Chondrocyte (in vitro differentiated cells): ENCODE results near the gene PCDHGC3. TPM values are rescaled to one million over a fixed set of nuclear protein-coding genes. Genes with fewer than 3 reads are reported as not detected.
A peak's percentile ranks its signal among the peaks of the same experiment; 100 is the strongest.

Experiments used
- DNase-seq: peaks from one replicate; pipeline ENCODE4 v3.0.0; 2021; ENCODE audit warnings: mixed read lengths, low spot score
- H3K27ac Mint-ChIP-seq: one replicate; pipeline ENCODE4 v1.8.0; 2021; ENCODE audit warnings: mild to moderate bottlenecking, moderate library complexity, mixed read lengths; ENCODE audit not compliant: unreplicated experiment
- H3K27me3 Mint-ChIP-seq: 2 replicates; pipeline ENCODE4 v1.8.0; 2021; ENCODE audit warnings: low read depth, mixed read lengths
- H3K36me3 Mint-ChIP-seq: 2 replicates; pipeline ENCODE4 v1.8.0; 2021; ENCODE audit warnings: low read depth, mixed read lengths
- H3K4me1 Mint-ChIP-seq: 2 replicates; pipeline ENCODE4 v1.8.0; 2021; ENCODE audit warnings: low read depth, mild to moderate bottlenecking, mixed read lengths
- H3K4me3 Mint-ChIP-seq: one replicate; pipeline ENCODE4 v1.8.0; 2021; ENCODE audit warnings: mild to moderate bottlenecking, moderate library complexity, mixed read lengths; ENCODE audit not compliant: unreplicated experiment
- H3K9me3 Mint-ChIP-seq: 2 replicates; pipeline ENCODE4 v1.8.0; 2021; ENCODE audit warnings: low read depth, mixed read lengths
- CTCF ChIP-seq: fragments of 200-600 bp; sonication (generic); IDR thresholded peaks from 2 replicates; pipeline ENCODE4 v1.5.0; 2021; ENCODE audit warnings: antibody characterized with exemption, mild to moderate bottlenecking, moderate library complexity
- total RNA-seq: library from RNA; stranded (reverse); gene quantifications from 3 replicates; pipeline ENCODE4 v1.2.1, GENCODE V29; 2021

PCDHGC3 gene
- total RNA-seq, 1 donor from 2014 or later, result 90.8 TPM

GRCh38 chr5:141524604-141525597 is 49.1 kb downstream of the PCDHGC3 start:
- peak; percentile 100 for TF ChIP-seq CTCF
- Mint-ChIP-seq H3K27ac (peak overlapping the region; percentile 99), H3K36me3 (peaks cover 12% of the 10 kb centered on the region), H3K9me3 (no peaks in the 10 kb centered on the region), H3K4me3 (peak overlapping the region; percentile 50), H3K4me1 (peaks cover 78% of the 10 kb centered on the region), H3K27me3 (no peaks in the 10 kb centered on the region)
- no peak for DNase-seq

GRCh38 chr5:141525653-141526052 is 49.9 kb downstream of the PCDHGC3 start:
- H3K4me1 Mint-ChIP-seq, result peaks cover 70% of the 10 kb centered on the region
- peak overlapping the region; percentile 50 for H3K4me3 Mint-ChIP-seq
- H3K27ac Mint-ChIP-seq, result peak overlapping the region; percentile 99

GRCh38 chr5:141527426-141527825 is 51.7 kb downstream of the PCDHGC3 start:
- TF ChIP-seq CTCF, result no peak
- peaks cover 12% of the 10 kb centered on the region for H3K36me3 Mint-ChIP-seq
- H3K9me3 Mint-ChIP-seq, result no peaks in the 10 kb centered on the region
- no peaks in the 10 kb centered on the region for H3K27me3 Mint-ChIP-seq
- H3K4me3 Mint-ChIP-seq, result no peak overlapping the region
- H3K4me1 Mint-ChIP-seq, result peaks cover 53% of the 10 kb centered on the region
- no peak for DNase-seq
- no peak overlapping the region for H3K27ac Mint-ChIP-seq

More at GRCh38 chr5:141525653-141526052, 49.9 kb downstream of the PCDHGC3 start:
- H3K27me3 Mint-ChIP-seq, result no peaks in the 10 kb centered on the region
- no peaks in the 10 kb centered on the region for H3K9me3 Mint-ChIP-seq
- DNase-seq, result no peak
- no peak for TF ChIP-seq CTCF
- peaks cover 12% of the 10 kb centered on the region for H3K36me3 Mint-ChIP-seq

Other genes with a start within 250 kb of the PCDHGC3 start
- 1.7 to 4.3 TPM (median 1.9 TPM) in 3 replicates for gene PCDHB15, start 230.6 kb upstream of the PCDHGC3 start, total RNA-seq
- 0.15 to 0.48 TPM (median 0.41 TPM) in 3 replicates for gene SLC25A2, start 171.9 kb upstream of the PCDHGC3 start, total RNA-seq
- 66.4 to 73.3 TPM (median 69.7 TPM) in 3 replicates for gene TAF7, start 155.2 kb upstream of the PCDHGC3 start, total RNA-seq
- 0.10 to 0.23 TPM (median 0.15 TPM) in 3 replicates for gene PCDHGA1, start 145.5 kb upstream of the PCDHGC3 start, total RNA-seq
- 0.19 to 0.30 TPM (median 0.23 TPM) in 3 replicates for gene PCDHGA2, start 137.2 kb upstream of the PCDHGC3 start, total RNA-seq
- 0.12 to 0.51 TPM (median 0.28 TPM) in 3 replicates for gene PCDHGA3, start 132.1 kb upstream of the PCDHGC3 start, total RNA-seq
- 2.4 to 2.7 TPM (median 2.7 TPM) in 3 replicates for gene PCDHGB1, start 125.9 kb upstream of the PCDHGC3 start, total RNA-seq
- 0.72 to 1.4 TPM (median 0.94 TPM) in 3 replicates for gene PCDHGA4, start 120.9 kb upstream of the PCDHGC3 start, total RNA-seq
- gene PCDHGB2, start 116.0 kb upstream of the PCDHGC3 start, total RNA-seq, result 0.95 to 1.8 TPM (median 1.0 TPM) in 3 replicates
- 0.15 to 0.48 TPM (median 0.27 TPM) in 3 replicates for gene PCDHGA5, start 111.8 kb upstream of the PCDHGC3 start, total RNA-seq
- gene PCDHGB3, start 105.7 kb upstream of the PCDHGC3 start, total RNA-seq, result 0.21 to 0.36 TPM (median 0.30 TPM) in 3 replicates
- gene PCDHGA6, start 102.1 kb upstream of the PCDHGC3 start, total RNA-seq, result 0.38 to 0.65 TPM (median 0.45 TPM) in 3 replicates
- 0.17 to 0.31 TPM (median 0.28 TPM) in 3 replicates for gene PCDHGA7, start 93.2 kb upstream of the PCDHGC3 start, total RNA-seq
- 12.6 to 14.2 TPM (median 14.2 TPM) in 3 replicates for gene PCDHGB4, start 88.3 kb upstream of the PCDHGC3 start, total RNA-seq
- 0.47 to 0.59 TPM (median 0.51 TPM) in 3 replicates for gene PCDHGA8, start 83.3 kb upstream of the PCDHGC3 start, total RNA-seq
- 1.0 to 1.6 TPM (median 1.1 TPM) in 3 replicates for gene PCDHGB5, start 78.0 kb upstream of the PCDHGC3 start, total RNA-seq
- gene PCDHGA9, start 73.2 kb upstream of the PCDHGC3 start, total RNA-seq, result 0.97 to 3.6 TPM (median 1.4 TPM) in 3 replicates
- gene PCDHGB6, start 67.9 kb upstream of the PCDHGC3 start, total RNA-seq, result 52.4 to 64.2 TPM (median 56.8 TPM) in 3 replicates
- gene PCDHGA10, start 63.0 kb upstream of the PCDHGC3 start, total RNA-seq, result 14.9 to 17.4 TPM (median 15.8 TPM) in 3 replicates
- gene PCDHGB7, start 58.3 kb upstream of the PCDHGC3 start, total RNA-seq, result 3.5 to 5.4 TPM (median 4.3 TPM) in 3 replicates
- gene PCDHGA11, start 54.9 kb upstream of the PCDHGC3 start, total RNA-seq, result 1.3 to 2.4 TPM (median 1.4 TPM) in 3 replicates
- 0.64 to 2.2 TPM (median 0.75 TPM) in 3 replicates for gene PCDHGA12, start 45.5 kb upstream of the PCDHGC3 start, total RNA-seq
- 0.72 to 1.8 TPM (median 1.1 TPM) in 3 replicates for gene PCDHGC4, start 9.1 kb downstream of the PCDHGC3 start, total RNA-seq
- 1.7 to 3.6 TPM (median 2.0 TPM) in 3 replicates for gene PCDHGC5, start 13.1 kb downstream of the PCDHGC3 start, total RNA-seq
- 44.1 to 56.2 TPM (median 44.9 TPM) in 3 replicates for gene DIAPH1, start 143.0 kb downstream of the PCDHGC3 start, total RNA-seq
- 46.5 to 55.4 TPM (median 47.8 TPM) in 3 replicates for gene HDAC3, start 160.9 kb downstream of the PCDHGC3 start, total RNA-seq
- gene RELL2, start 161.0 kb downstream of the PCDHGC3 start, total RNA-seq, result 2.9 to 6.1 TPM (median 5.2 TPM) in 3 replicates
- 16.4 to 29.8 TPM (median 24.7 TPM) in 3 replicates for gene FCHSD1, start 175.5 kb downstream of the PCDHGC3 start, total RNA-seq
- 1.3 to 7.1 TPM (median 5.9 TPM) in 3 replicates for gene ARAP3, start 206.3 kb downstream of the PCDHGC3 start, total RNA-seq